ENCODE data around the gene DIP2C. TPM values are rescaled to one million over a fixed set of nuclear protein-coding genes. Genes with fewer than 3 reads are reported as not detected.

Gene DIP2C
- polyA plus RNA-seq, 1 of the 3 experiments (the other 2 are of a cell fraction), result 8.7 TPM

DNA sequence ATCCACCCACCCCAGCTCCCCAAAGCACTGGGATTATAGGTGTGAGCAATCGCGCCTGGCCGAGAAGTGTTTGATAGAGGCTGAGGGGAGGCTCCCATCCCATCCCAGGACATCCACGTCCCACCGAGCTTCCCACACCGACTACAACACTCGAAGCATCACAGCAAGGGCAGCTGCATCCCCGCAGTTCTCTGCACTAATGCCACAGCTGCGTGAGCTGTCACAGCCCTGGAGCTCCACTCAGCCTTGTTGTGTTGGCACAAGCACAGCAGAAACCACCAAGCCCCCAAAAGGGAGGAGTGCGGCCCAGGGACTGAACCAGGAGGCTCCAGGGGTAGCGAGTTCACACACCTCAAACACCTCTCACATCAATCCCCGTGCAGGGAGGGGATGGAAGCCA is 121.6 kb downstream of the DIP2C start:
- peaks cover 26% of the 10 kb centered on the region; the same call in 1 of the 2 replicates for H4K20me1 ChIP-seq (ENCODE audit: insufficient read depth)
- H3K4me2 ChIP-seq, result no peak overlapping the region
- no peak overlapping the region for H2AFZ ChIP-seq (ENCODE audit: low read depth)
- 96% methylated on average over 11 of the region's 12 CpGs for whole genome bisulfite sequencing (ENCODE audit: low lambda C conversion rate)
- no peak overlapping the region for H3K4me3 ChIP-seq (ENCODE audit: low read depth in 2 of 2, low read length in 1 of 2)
- H3K79me2 ChIP-seq (ENCODE audit: insufficient read depth), result peaks cover 80% of the 10 kb centered on the region
- 0 out of 2 replicates have a peak, but pooled peaks cover 5% of the 10 kb centered on the region for H3K9me3 ChIP-seq
- no peaks in the 10 kb centered on the region for H3K27me3 ChIP-seq (ENCODE audit: insufficient read depth)
- DNase-seq, result no peak
- H3K36me3 ChIP-seq (replicated peaks in 1 of 2; ENCODE audit: control insufficient read depth in 1 of 2, insufficient read depth in 2 of 2, low read length in 1 of 2), result no peaks in the 10 kb centered on the region
- POLR2A ChIA-PET, result no interaction called here
- CTCF ChIA-PET, result interaction anchor here (1.3 kb wide), 1 partner anchor 57 kb away, joined by 3 read pairs; no protein-coding TSS in a partner anchor
- no peak overlapping the region for H3K9ac ChIP-seq
- TF ChIP-seq RCOR1 (IDR thresholded peaks at IDR 0.05; ENCODE audit: low read length) (no peak), GABPA (IDR thresholded peaks at IDR 0.05; ENCODE audit: low read depth) (no peak), TEAD4 (IDR thresholded peaks at IDR 0.05; ENCODE audit: borderline replicate concordance, insufficient read depth) (no peak)
- no peaks in the 10 kb centered on the region for H3K9me2 ChIP-seq
- no peaks in the 10 kb centered on the region for H3F3A ChIP-seq (replicated peaks; ENCODE audit: insufficient read depth)
- H3K4me1 ChIP-seq (ENCODE audit: control insufficient read depth in 1 of 2, insufficient read depth in 2 of 2, low read depth in 1 of 2, low read length in 1 of 2), result peaks cover 0 to 16% of the 10 kb centered on the region in 2 experiments; a peak in 1 of 4 replicates
- H3K27ac ChIP-seq (ENCODE audit: low read depth in 2 of 2, low read length in 1 of 2), result no peak overlapping the region

GRCh38 chr10:566241-566885 is 123.1 kb downstream of the DIP2C start:
- peaks cover 74% of the 10 kb centered on the region for H3K79me2 ChIP-seq (ENCODE audit: insufficient read depth)
- H3K4me3 ChIP-seq (ENCODE audit: low read depth in 2 of 2, low read length in 1 of 2), result no peak overlapping the region
- 95% methylated on average over 15 of the region's 22 CpGs for WGBS (ENCODE audit: low lambda C conversion rate)
- H3F3A ChIP-seq (replicated peaks; ENCODE audit: insufficient read depth), result no peaks in the 10 kb centered on the region
- H3K27ac ChIP-seq (ENCODE audit: low read depth in 2 of 2, low read length in 1 of 2), result no peak overlapping the region
- 0 out of 2 replicates have a peak, but pooled peaks cover 5% of the 10 kb centered on the region for H3K9me3 ChIP-seq
- no peak for DNase-seq
- no peak overlapping the region for H2AFZ ChIP-seq (ENCODE audit: low read depth)
- H4K20me1 ChIP-seq (ENCODE audit: insufficient read depth), result peaks cover 33% of the 10 kb centered on the region; the same call in 1 of the 2 replicates
- H3K9ac ChIP-seq, result no peak overlapping the region
- no peaks in the 10 kb centered on the region for H3K36me3 ChIP-seq (replicated peaks in 1 of 2; ENCODE audit: control insufficient read depth in 1 of 2, insufficient read depth in 2 of 2, low read length in 1 of 2)
- no peaks in the 10 kb centered on the region for H3K9me2 ChIP-seq
- ChIA-PET POLR2A (no interaction called here), CTCF (no interaction called here)
- TF ChIP-seq MXI1 (IDR thresholded peaks at IDR 0.05; ENCODE audit: low read depth, low read length) (no peak), MEF2A (IDR thresholded peaks at IDR 0.05; ENCODE audit: borderline replicate concordance, low read depth) (no peak), JUND (IDR thresholded peaks at IDR 0.05) (no peak), USF2 (IDR thresholded peaks at IDR 0.05; ENCODE audit: borderline replicate concordance, low read depth, low read length) (no peak), RFX5 (IDR thresholded peaks at IDR 0.05; ENCODE audit: low read length) (no peak), PBX3 (IDR thresholded peaks at IDR 0.05) (no peak), SIN3A (IDR thresholded peaks at IDR 0.05; ENCODE audit: borderline replicate concordance, low read depth, low read length) (no peak), TCF12 (IDR thresholded peaks at IDR 0.05) (no peak)
- TF ChIP-seq, protein P1, sequence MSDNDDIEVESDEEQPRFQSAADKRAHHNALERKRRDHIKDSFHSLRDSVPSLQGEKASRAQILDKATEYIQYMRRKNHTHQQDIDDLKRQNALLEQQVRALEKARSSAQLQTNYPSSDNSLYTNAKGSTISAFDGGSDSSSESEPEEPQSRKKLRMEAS (IDR thresholded peaks at IDR 0.05; ENCODE audit: low read depth), result no peak
- H3K4me1 ChIP-seq (ENCODE audit: control insufficient read depth in 1 of 2, insufficient read depth in 2 of 2, low read depth in 1 of 2, low read length in 1 of 2), result peaks cover 0 to 13% of the 10 kb centered on the region in 2 experiments; a peak in 1 of 4 replicates
- H3K4me2 ChIP-seq, result no peak overlapping the region
- H3K27me3 ChIP-seq (ENCODE audit: insufficient read depth), result no peaks in the 10 kb centered on the region
